DOHH2 (cell line): ENCODE data around the gene SLC7A5.
"Not testable (repeated sequence)": the region's sequence is repeated elsewhere in the genome, so short reads cannot be mapped to it uniquely, and the experiment has no call there.

Source experiments
- CTCF ChIP-seq: fragments of 200-600 bp; sonication (generic); IDR thresholded peaks from one replicate; pipeline ENCODE4 v1.5.1; 2014; ENCODE audit warnings: antibody characterized with exemption, mild to moderate bottlenecking, low read depth, low read length; ENCODE audit not compliant: poor library complexity, severe bottlenecking
- EZH2phosphoT487 ChIP-seq: fragments of 200-600 bp; sonication (generic); IDR thresholded peaks from 2 replicates; pipeline ENCODE4 v1.6.1; 2017; ENCODE audit warnings: borderline replicate concordance, mild to moderate bottlenecking, antibody characterized with exemption, low read length, moderate library complexity, mixed read lengths

GRCh38 chr16:87863327-87863635, 6.0 kb downstream of the SLC7A5 start:
- TF ChIP-seq EZH2phosphoT487, CTCF: not testable (repeated sequence)
